B cell (primary cell): Measurements from ENCODE around the gene CYREN. TPM values are rescaled to one million over a fixed set of nuclear protein-coding genes. Genes with fewer than 3 reads are reported as not detected.

Experiments used
- ATAC-seq: fragments of 200-7000 bp; cut with Tn5 transposase; one replicate; pipeline ENCODE4 v1.10.0; 2021; ENCODE audit warnings: low read depth, mild to moderate bottlenecking, moderate number of reproducible peaks, moderate library complexity
- CTCF ChIA-PET: fragments of 350-600 bp; sonication (Branson Sonifier 250); formaldehyde crosslinking; loops from one replicate; lab custom pipeline; 2021; ENCODE audit warnings: antibody characterized with exemption, inconsistent platforms; lab: Charles Lee
- POLR2A ChIA-PET: fragments of 350-600 bp; sonication (Branson Sonifier 250); formaldehyde crosslinking; loops from one replicate; lab custom pipeline; 2021; ENCODE audit warnings: antibody characterized with exemption; lab: Charles Lee
- DNase-seq: peaks from one replicate; pipeline ENCODE4 v3.0.0; 2013
- H2AFZ ChIP-seq: 2 replicates; pipeline ENCODE4 v1.6.1; 2012; ENCODE audit warnings: mild to moderate bottlenecking, low read depth, low read length; ENCODE audit not compliant: insufficient read depth, poor library complexity, severe bottlenecking
- H3K27ac ChIP-seq, 2 donors: 1 replicate in 1 of 2; 2 replicates in 1 of 2; pipeline ENCODE4 v1.5.1; 2012 to 2013; ENCODE audit warnings: low read length in 2 of 2, mild to moderate bottlenecking in 2 of 2, moderate library complexity in 1 of 2
- H3K27me3 ChIP-seq, 4 experiments: fragments of 200-600 bp in 1 of 4; sonication (generic) in 1 of 4; replicated peaks in 1 of 4; 1 replicate in 2 of 4; 2 replicates in 2 of 4; pipeline versions ENCODE4 v1.6.1 to v1.7.0; 2013 to 2016; ENCODE audit warnings: low read length in 3 of 4, mild to moderate bottlenecking in 2 of 4, mixed read lengths in 1 of 4, moderate library complexity in 1 of 4; ENCODE audit not compliant: insufficient read depth in 4 of 4, control insufficient read depth in 3 of 4; ENCODE audit errors: control extremely low read depth in 1 of 4
- H3K36me3 ChIP-seq, 2 experiments: replicated peaks in 1 of 2; 1 replicate in 1 of 2; 2 replicates in 1 of 2; pipeline versions ENCODE4 v1.6.1 to v1.7.1; 2013; ENCODE audit warnings: low read length in 1 of 2; ENCODE audit not compliant: insufficient read depth in 2 of 2, control insufficient read depth in 1 of 2; ENCODE audit errors: control extremely low read depth in 1 of 2, extremely low read depth in 1 of 2
- H3K4me1 ChIP-seq, 2 donors: fragments of 200-600 bp in 1 of 2; sonication (generic) in 1 of 2; 1 replicate in 1 of 2; 2 replicates in 1 of 2; pipeline versions ENCODE4 v1.5.1 to v1.6.1; 2013 to 2017; ENCODE audit warnings: low read length in 2 of 2; ENCODE audit not compliant: control insufficient read depth in 2 of 2, insufficient read depth in 2 of 2
- H3K4me2 ChIP-seq: replicated peaks from 2 replicates; pipeline ENCODE3; 2012; ENCODE audit warnings: mild to moderate bottlenecking, low read depth, low read length; ENCODE audit not compliant: poor library complexity, severe bottlenecking
- H3K4me3 ChIP-seq, 5 experiments: fragments of 200-600 bp in 1 of 5; sonication (generic) in 1 of 5; 1 replicate in 3 of 5; 2 replicates in 2 of 5; pipeline versions ENCODE4 v1.5.1 to v1.7.0; 2011 to 2016; ENCODE audit warnings: low read length in 4 of 5, mild to moderate bottlenecking in 4 of 5, low read depth in 2 of 5, control low read depth in 1 of 5, moderate library complexity in 1 of 5; ENCODE audit not compliant: insufficient read depth in 1 of 5; ENCODE audit errors: control extremely low read depth in 1 of 5, extremely low read depth in 1 of 5
- H3K79me2 ChIP-seq: fragments of 200-600 bp; sonication (generic); one replicate; pipeline ENCODE4 v1.6.0; 2016; ENCODE audit warnings: low read length; ENCODE audit not compliant: control insufficient read depth, insufficient read depth
- H3K9ac ChIP-seq: fragments of 200-600 bp; sonication (generic); 2 replicates; pipeline ENCODE4 v1.6.1; 2017; ENCODE audit warnings: mild to moderate bottlenecking, low read length, moderate library complexity
- H3K9me3 ChIP-seq, 3 donors: one replicate each; pipeline versions ENCODE4 v1.6.1 to v1.7.1; 2013; ENCODE audit warnings: low read length in 2 of 3; ENCODE audit not compliant: control insufficient read depth in 2 of 3, insufficient read depth in 1 of 3; ENCODE audit errors: control extremely low read depth in 1 of 3
- H4K20me1 ChIP-seq: 2 replicates; pipeline ENCODE4 v1.6.0; 2012; ENCODE audit warnings: mild to moderate bottlenecking, low read length; ENCODE audit not compliant: insufficient read depth, control insufficient read depth, poor library complexity, severe bottlenecking
- H3K27ac Mint-ChIP-seq: one replicate; pipeline ENCODE4 v1.8.0; 2021; ENCODE audit warnings: mixed read lengths
- H3K27me3 Mint-ChIP-seq: one replicate; pipeline ENCODE4 v1.8.0; 2021; ENCODE audit warnings: mixed read lengths
- H3K4me1 Mint-ChIP-seq: one replicate; pipeline ENCODE4 v1.8.0; 2021; ENCODE audit warnings: mixed read lengths
- H3K4me3 Mint-ChIP-seq: one replicate; pipeline ENCODE4 v1.8.0; 2021; ENCODE audit warnings: mixed read lengths
- H3K9me3 Mint-ChIP-seq: one replicate; pipeline ENCODE4 v1.8.0; 2022; ENCODE audit warnings: mixed read lengths; ENCODE audit not compliant: insufficient read depth
- CTCF ChIP-seq: fragments of 200-600 bp; IDR thresholded peaks from one replicate; pipeline ENCODE4 v1.8.0; 2022; ENCODE audit warnings: antibody characterized with exemption, mild to moderate bottlenecking
- EZH2 ChIP-seq: IDR thresholded peaks from 2 replicates; pipeline ENCODE4 v1.6.1; 2012; ENCODE audit warnings: borderline replicate concordance, low read depth, mild to moderate bottlenecking, moderate library complexity, low read length; ENCODE audit not compliant: insufficient read depth, poor library complexity, severe bottlenecking
- WGBS: methylation state at CpG from one replicate; pipeline ENCODE4 v1.1.5; 2013; ENCODE audit warnings: missing lambda C conversion rate; ENCODE audit not compliant: insufficient coverage; 5-methylcytosine and 5-hydroxymethylcytosine counted together
- intact Hi-C: fragments of 100-400 bp; cut with micrococcal nuclease; formaldehyde crosslinking; loops from one replicate; pipeline ENCODE4 v1.10.0; 2022
- polyA plus RNA-seq: library from polyadenylated mRNA; depleted of rRNA; stranded (reverse); fragments of >200 nt; gene quantifications from 2 replicates; pipeline ENCODE4 v1.2.3, GENCODE V29; 2012
- total RNA-seq, 2 donors: library from RNA; stranded (reverse); fragments of 120-200 nt in 1 of 2; gene quantifications; 1 replicate in 1 of 2; 2 replicates in 1 of 2; pipeline versions ENCODE4 v1.2.3 to v1.2.4, GENCODE V29; 2013 to 2022

CYREN gene
- total and polyA plus RNA-seq, 2 donors (not counting 1 experiment from before 2014, with no cell fraction given): 19.2 to 54.6 TPM

- no peak overlapping the region for H3K4me3 Mint-ChIP-seq
- H3K27ac Mint-ChIP-seq: no peak overlapping the region
- no peak overlapping the region for H3K4me3 ChIP-seq
- no peak overlapping the region for H3K27ac ChIP-seq
- H3K9ac ChIP-seq: no peak overlapping the region
- peaks cover 6% of the 10 kb centered on the region for H3K4me1 Mint-ChIP-seq
- ATAC-seq: no peak
- H3K9me3 ChIP-seq: peaks cover 1 to 43% (median 38%) of the 10 kb centered on the region in 3 donors
- H2AFZ ChIP-seq: no peak overlapping the region
- intact Hi-C loops: no loop called here
- peaks cover 0 to 7% of the 10 kb centered on the region in 2 donors for H3K4me1 ChIP-seq
- ChIA-PET POLR2A (no interaction called here), CTCF (interaction anchor here (1.7 kb wide), 1 partner anchor 29 kb away, joined by 4 read pairs; the partner anchor contains the start of gene WDR91)
- DNase-seq: no peak
- 98% methylated on average over 31 of the region's 31 CpGs for WGBS
- TF ChIP-seq CTCF (no peak), EZH2 (no peak)
- no peaks in the 10 kb centered on the region for H4K20me1 ChIP-seq
- no peaks in the 10 kb centered on the region for H3K27me3 Mint-ChIP-seq
- H3K9me3 Mint-ChIP-seq: peaks cover 17% of the 10 kb centered on the region
- no peaks in the 10 kb centered on the region for H3K27me3 ChIP-seq
- H3K36me3 ChIP-seq: peaks cover 0 to 41% of the 10 kb centered on the region in 2 experiments
- H3K79me2 ChIP-seq: no peaks in the 10 kb centered on the region
- no peak overlapping the region for H3K4me2 ChIP-seq
Observed at GRCh38 chr7:135181929-135182678, 11.6 kb upstream of the CYREN start.

GRCh38 chr7:135181261-135181928, 10.9 kb upstream of the CYREN start:
- Histone ChIP-seq H4K20me1 (no peaks in the 10 kb centered on the region), H3K4me2 (no peak overlapping the region), H3K79me2 (no peaks in the 10 kb centered on the region), H3K27ac (no peak overlapping the region), H3K27me3 (no peaks in the 10 kb centered on the region), H3K36me3 (peaks cover 0 to 34% of the 10 kb centered on the region in 2 experiments), H3K4me1 (peaks cover 0 to under 1% of the 10 kb centered on the region in 2 donors), H2AFZ (no peak overlapping the region), H3K9me3 (peaks cover 1 to 43% (median 38%) of the 10 kb centered on the region in 3 donors), H3K4me3 (no peak overlapping the region), H3K9ac (no peak overlapping the region)
- no peak overlapping the region for H3K27ac Mint-ChIP-seq
- no peak for ATAC-seq
- TF ChIP-seq CTCF (no peak), EZH2 (no peak)
- DNase-seq: no peak
- H3K4me1 Mint-ChIP-seq: no peaks in the 10 kb centered on the region
- H3K9me3 Mint-ChIP-seq: peaks cover 17% of the 10 kb centered on the region
- H3K4me3 Mint-ChIP-seq: no peak overlapping the region
- intact Hi-C loops: no loop called here
- H3K27me3 Mint-ChIP-seq: no peaks in the 10 kb centered on the region
- 100% methylated on average over 2 of the region's 3 CpGs for WGBS
- POLR2A ChIA-PET: no interaction called here
- CTCF ChIA-PET: interaction anchor here (1.7 kb wide), 1 partner anchor 30 kb away, joined by 4 read pairs; the partner anchor contains the start of gene WDR91
